Endothelial cell of umbilical vein (primary cell): ENCODE measurements around the gene BMP2. TPM values are rescaled to one million over a fixed set of nuclear protein-coding genes. Genes with fewer than 3 reads are reported as not detected.

ENCODE experiments used
- BruUV-seq: library from RNA; stranded (reverse); fragments of 400-500 nt; replicated peaks from 2 replicates; lab custom pipeline; 2021; lab: Mats Ljungman, UMichigan
- CTCF ChIA-PET: fragments of 300-600, 350-600 bp; sonication (Branson Sonifier 250); formaldehyde crosslinking; loops from one replicate; lab custom pipeline; 2021; ENCODE audit warnings: antibody characterized with exemption, inconsistent platforms; lab: Charles Lee
- POLR2A ChIA-PET: fragments of 300-600, 350-600 bp; sonication (Branson Sonifier 250); formaldehyde crosslinking; loops from one replicate; lab custom pipeline; 2021; ENCODE audit warnings: antibody characterized with exemption, inconsistent platforms; lab: Charles Lee
- DNase-seq: peaks from one replicate; pipeline ENCODE4 v3.0.0-alpha.2; 2011; ENCODE audit warnings: low read depth, low spot score
- FAIRE-seq: peaks from 2 replicates; lab custom pipeline; 2011; peaks lifted over from hg19 to GRCh38; lab: Jason Lieb, UNC
- H2AFZ ChIP-seq: 2 replicates; pipeline ENCODE4 v1.6.0; 2012; ENCODE audit warnings: low read depth, low read length, control low read depth, inconsistent platforms
- H3K27ac ChIP-seq: 2 replicates; pipeline ENCODE4 v1.5.1; 2011; ENCODE audit warnings: low read depth, mild to moderate bottlenecking, control low read depth, low read length, moderate library complexity; ENCODE audit not compliant: insufficient read depth
- H3K27me3 ChIP-seq, 2 experiments: 2 replicates each; pipeline versions ENCODE4 v1.6.0 to v1.6.1; 2011; ENCODE audit warnings: low read length in 2 of 2, mixed read lengths in 1 of 2; ENCODE audit not compliant: control insufficient read depth in 2 of 2, insufficient read depth in 2 of 2
- H3K36me3 ChIP-seq, 2 experiments: 2 replicates in 1 of 2; 3 replicates in 1 of 2; pipeline ENCODE4 v1.5.1; 2011; ENCODE audit warnings: low read length in 2 of 2, mild to moderate bottlenecking in 1 of 2, moderate library complexity in 1 of 2; ENCODE audit not compliant: control insufficient read depth in 2 of 2, insufficient read depth in 2 of 2; ENCODE audit errors: extremely low read depth in 1 of 2
- H3K4me1 ChIP-seq: 3 replicates; pipeline ENCODE4 v1.5.1; 2011; ENCODE audit warnings: mild to moderate bottlenecking, low read length; ENCODE audit not compliant: control insufficient read depth, insufficient read depth; ENCODE audit errors: extremely low read depth
- H3K4me2 ChIP-seq: 2 replicates; pipeline ENCODE4 v1.6.1; 2011; ENCODE audit warnings: low read length, control low read depth, mixed read lengths; ENCODE audit not compliant: insufficient read depth
- H3K4me3 ChIP-seq, 3 experiments: fragments of 200-600 bp in 1 of 3; sonication (generic), shearing (Covaris generic) in 1 of 3; replicated peaks in 1 of 3; 2 replicates each; pipeline ENCODE4 v1.5.1; 2011 to 2016; ENCODE audit warnings: control low read depth in 3 of 3, low read length in 3 of 3, mild to moderate bottlenecking in 2 of 3, inconsistent platforms in 1 of 3, low read depth in 1 of 3, moderate library complexity in 1 of 3; ENCODE audit not compliant: insufficient read depth in 1 of 3
- H3K79me2 ChIP-seq: 2 replicates; pipeline ENCODE4 v1.6.0; 2012; ENCODE audit warnings: low read length, inconsistent platforms; ENCODE audit not compliant: control insufficient read depth, insufficient read depth
- H3K9ac ChIP-seq: replicated peaks from 2 replicates; pipeline ENCODE3; 2011; ENCODE audit warnings: low read length, control low read depth; ENCODE audit not compliant: insufficient read depth; ENCODE audit errors: extremely low read depth
- H3K9me1 ChIP-seq: replicated peaks from 3 replicates; pipeline ENCODE4 v1.6.0; 2011; ENCODE audit warnings: mild to moderate bottlenecking, low read length; ENCODE audit not compliant: control insufficient read depth, insufficient read depth; ENCODE audit errors: extremely low read depth
- H3K9me3 ChIP-seq: replicated peaks from 2 replicates; pipeline ENCODE4 v1.5.1; 2012; ENCODE audit warnings: low read length, inconsistent platforms; ENCODE audit not compliant: control insufficient read depth, insufficient read depth
- H4K20me1 ChIP-seq: replicated peaks from 2 replicates; pipeline ENCODE3; 2011; ENCODE audit warnings: mild to moderate bottlenecking, low read length; ENCODE audit not compliant: control insufficient read depth, insufficient read depth; ENCODE audit errors: extremely low read depth
- EZH2 ChIP-seq: IDR thresholded peaks from 2 replicates; pipeline ENCODE4 v1.6.1; 2012; ENCODE audit warnings: borderline replicate concordance, low read depth, mild to moderate bottlenecking, moderate library complexity, low read length, inconsistent platforms; ENCODE audit not compliant: severe bottlenecking
- GATA2 ChIP-seq: IDR thresholded peaks from 2 replicates; pipeline ENCODE4 v1.7.0; 2011; ENCODE audit warnings: low read depth, mild to moderate bottlenecking, moderate library complexity, mixed read lengths, low read length; ENCODE audit not compliant: insufficient read length, insufficient read depth
- JUN ChIP-seq: IDR thresholded peaks from 2 replicates; pipeline ENCODE4 v1.6.1; 2011; ENCODE audit warnings: borderline replicate concordance, low read depth; ENCODE audit not compliant: insufficient read length, insufficient read depth
- MAX ChIP-seq: IDR thresholded peaks from 2 replicates; pipeline ENCODE4 v1.6.1; 2011; ENCODE audit not compliant: insufficient read depth, insufficient read length
- MYC ChIP-seq: IDR thresholded peaks from one replicate; pipeline ENCODE4 v1.6.1; 2011; ENCODE audit warnings: mild to moderate bottlenecking, low read depth, low read length
- POLR2A ChIP-seq: IDR thresholded peaks from 2 replicates; pipeline ENCODE4 v1.6.1; 2012; ENCODE audit warnings: low read depth, mild to moderate bottlenecking, control low read depth, low read length
- POLR2AphosphoS5 ChIP-seq: IDR thresholded peaks from 2 replicates; pipeline ENCODE4 v1.6.1; 2012; ENCODE audit warnings: low read depth, mild to moderate bottlenecking, control low read depth, low read length, moderate library complexity; ENCODE audit not compliant: insufficient read depth
- dilution Hi-C: fragments of 300-500 bp; cut with MboI; formaldehyde crosslinking; loops from one replicate; pipeline ENCODE4 v1.15.0; 2019; ENCODE audit warnings: low sequenced_read_pairs; ENCODE audit not compliant: extremely low pct_ligation_motif_present
- intact Hi-C: fragments of 100-400 bp; cut with micrococcal nuclease; formaldehyde crosslinking; loops from one replicate; pipeline ENCODE4 v1.10.0; 2022
- polyA plus RNA-seq, 4 experiments: library from polyadenylated mRNA; depleted of rRNA in 3 of 4; stranded (reverse) in 3 of 4; unstranded in 1 of 4; fragments of >200 nt; gene quantifications; 2 replicates each; pipeline versions ENCODE4 v1.2.1 to v1.2.3, GENCODE V29; 2011 to 2012; ENCODE audit warnings: missing spikeins in 1 of 4
- total RNA-seq: library from RNA; stranded (reverse); gene quantifications from 2 replicates; pipeline ENCODE4 v1.2.3, GENCODE V29; 2021

The BMP2 gene
- total and polyA plus RNA-seq, 2 donors (not counting 3 experiments of a cell fraction or from before 2014, with no cell fraction given), result 7.1 to 15.7 TPM

DNA sequence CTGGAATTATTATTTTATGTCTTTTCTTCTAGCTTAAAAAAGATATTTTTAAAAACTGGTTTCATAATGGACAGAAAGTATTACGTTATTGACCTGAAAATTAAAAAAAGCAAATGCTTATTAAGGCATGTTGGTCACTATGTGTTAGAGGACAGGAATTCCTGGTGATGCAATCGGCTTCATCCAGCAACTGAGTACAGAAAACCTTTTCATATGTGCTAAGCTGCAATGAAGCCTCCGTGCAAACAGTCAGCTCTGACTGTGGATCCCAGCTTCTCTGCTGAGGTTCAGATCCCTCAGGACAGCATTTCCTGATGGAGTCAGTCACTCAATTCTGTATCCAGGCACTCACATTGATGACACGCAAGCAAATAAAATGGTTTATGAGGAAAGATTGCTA is 22.7 kb upstream of the BMP2 start:
- ChIA-PET CTCF (interaction anchor here (1.2 to 1.4 kb wide), 2 partner anchors 9 to 22 kb away, joined by 3 to 4 read pairs; no protein-coding TSS in a partner anchor), POLR2A (no interaction called here)
- peaks cover 6% of the 10 kb centered on the region for H3K4me1 ChIP-seq
- H4K20me1 ChIP-seq, result no peaks in the 10 kb centered on the region
- no peak overlapping the region for H3K27ac ChIP-seq
- dilution Hi-C loops, result no loop called here
- no peak overlapping the region for H3K4me3 ChIP-seq
- H3K9me3 ChIP-seq, result no peaks in the 10 kb centered on the region
- no peak overlapping the region for H3K9ac ChIP-seq
- intact Hi-C loops, result loop anchor here (5.0 kb wide), 1 partner anchor 43 kb away; no protein-coding TSS in a partner anchor
- no peak overlapping the region for H2AFZ ChIP-seq
- no peak overlapping the region for H3K4me2 ChIP-seq
- DNase-seq (no peak), FAIRE-seq (no peak)
- peaks cover 5 to 6% of the 10 kb centered on the region in 2 experiments for H3K27me3 ChIP-seq
- H3K9me1 ChIP-seq, result no peaks in the 10 kb centered on the region
- TF ChIP-seq GATA2 (no peak), JUN (no peak), EZH2 (no peak), MAX (no peak)
- no peaks in the 10 kb centered on the region for H3K79me2 ChIP-seq
- BruUV-seq, result no TSS peak
- H3K36me3 ChIP-seq, result no peaks in the 10 kb centered on the region

DNA sequence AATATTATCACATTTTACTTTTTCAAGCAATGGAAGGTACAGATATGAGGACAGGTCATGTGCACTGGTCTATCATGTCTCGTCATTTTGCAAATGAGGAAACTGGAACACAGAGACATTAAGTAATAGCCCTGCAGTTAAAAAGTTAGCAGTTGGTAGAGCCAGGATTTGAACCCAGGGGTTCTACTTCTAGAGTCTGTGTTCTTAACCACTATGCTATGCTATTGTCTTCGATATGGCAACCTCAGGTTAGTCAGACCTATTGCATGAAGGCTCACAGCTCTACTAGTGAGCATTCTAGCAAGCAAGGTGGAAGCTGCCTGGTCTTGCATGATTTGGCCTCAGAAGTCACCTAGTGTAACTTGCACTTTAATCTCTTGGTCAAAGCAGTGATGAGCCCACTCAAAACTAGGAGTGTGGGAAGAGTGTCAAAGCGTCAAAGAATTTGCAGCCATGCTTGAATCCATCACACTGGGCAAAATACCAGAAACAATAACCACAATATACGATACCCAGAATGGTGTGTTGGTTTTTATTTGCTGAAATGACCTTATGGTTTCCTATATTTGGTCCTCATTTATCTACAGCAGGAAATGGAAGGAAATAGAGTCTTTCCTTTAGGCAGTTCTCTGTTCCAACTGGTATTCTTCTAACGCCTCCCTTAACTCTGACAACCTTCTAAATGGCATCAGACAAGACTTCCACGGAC is 20.4 kb upstream of the BMP2 start:
- CTCF ChIA-PET, result interaction anchor here (1.3 to 2.1 kb wide), 2 partner anchors 11 to 111 kb away, joined by 5 to 6 read pairs; no protein-coding TSS in a partner anchor
- Histone ChIP-seq H3K36me3 (no peaks in the 10 kb centered on the region), H3K4me2 (peak overlapping the region; percentile 20), H3K27me3 (peaks cover 5 to 6% of the 10 kb centered on the region in 2 experiments), H3K9ac (no peak overlapping the region), H3K79me2 (no peaks in the 10 kb centered on the region), H3K4me1 (peaks cover 13% of the 10 kb centered on the region), H2AFZ (peak overlapping the region; percentile 14), H3K9me3 (no peaks in the 10 kb centered on the region), H3K27ac (no peak overlapping the region), H3K4me3 (no peak overlapping the region), H4K20me1 (no peaks in the 10 kb centered on the region), H3K9me1 (no peaks in the 10 kb centered on the region)
- intact Hi-C loops, result loop anchor here (2.0 to 5.0 kb wide), 2 partner anchors 22 to 45 kb away; no protein-coding TSS in a partner anchor
- DNase-seq (peak; percentile 69), FAIRE-seq (peak; percentile 74)
- TF ChIP-seq JUN (no peak), GATA2 (peak; percentile 52), MYC (no peak), MAX (no peak), POLR2AphosphoS5 (peak; percentile 58), POLR2A (no peak)
- no TSS peak for BruUV-seq
- dilution Hi-C loops, result no loop called here
- POLR2A ChIA-PET, result no interaction called here
